SK-N-SH (cell line): Measurements from ENCODE around the gene B3GALT4. TPM values are rescaled to one million over a fixed set of nuclear protein-coding genes. Genes with fewer than 3 reads are reported as not detected.
A peak's percentile ranks its signal among the peaks of the same experiment; 100 is the strongest.

Experiments used
- CTCF ChIA-PET: fragments of 300-600, 350-600 bp; formaldehyde crosslinking; extraction: SDS; loops from one replicate; lab custom pipeline; 2021; lab: Yijun Ruan, JAX
- POLR2A ChIA-PET: fragments of 350-600 bp; sonication (Branson Sonifier 250); formaldehyde crosslinking; extraction: SDS; loops from one replicate; lab custom pipeline; 2020; ENCODE audit warnings: antibody characterized with exemption, inconsistent platforms; lab: Yijun Ruan, JAX
- DNase-seq: peaks from one replicate; pipeline ENCODE4 v3.0.0; 2012
- H2AFZ ChIP-seq: fragments of 200-600 bp; sonication (generic); 2 replicates; pipeline ENCODE4 v1.8.1; 2016; ENCODE audit warnings: antibody characterized with exemption, mild to moderate bottlenecking, low read depth
- H3F3A ChIP-seq: fragments of 200-600 bp; sonication (generic); replicated peaks from 2 replicates; pipeline ENCODE3; 2016; ENCODE audit warnings: antibody characterized with exemption, mild to moderate bottlenecking; ENCODE audit not compliant: insufficient read depth
- H3K27ac ChIP-seq, 2 experiments: fragments of 200-500 bp in 1 of 2; fragments of 200-600 bp in 1 of 2; sonication (Bioruptor generic) in 1 of 2; sonication (generic), shearing (Covaris generic) in 1 of 2; 2 replicates each; pipeline versions ENCODE4 v1.5.1 to v1.6.1; 2014 to 2016; ENCODE audit warnings: low read depth in 2 of 2, inconsistent platforms in 1 of 2, low read length in 1 of 2, mild to moderate bottlenecking in 1 of 2, mixed read lengths in 1 of 2
- H3K27me3 ChIP-seq: fragments of 200-600 bp; sonication (generic), shearing (Covaris generic); 2 replicates; pipeline ENCODE4 v1.6.1; 2016; ENCODE audit warnings: mixed run types; ENCODE audit not compliant: insufficient read depth
- H3K36me3 ChIP-seq, 2 experiments: fragments of 200-500 bp in 1 of 2; fragments of 200-600 bp in 1 of 2; sonication (Bioruptor generic) in 1 of 2; sonication (generic) in 1 of 2; replicated peaks in 1 of 2; 2 replicates each; pipeline versions ENCODE3 to v1.5.1; 2014 to 2016; ENCODE audit warnings: low read length in 1 of 2, mild to moderate bottlenecking in 1 of 2; ENCODE audit not compliant: insufficient read depth in 2 of 2, control insufficient read depth in 1 of 2
- H3K4me1 ChIP-seq, 2 experiments: fragments of 200-500 bp in 1 of 2; fragments of 200-600 bp in 1 of 2; sonication (Bioruptor generic) in 1 of 2; sonication (generic), shearing (Covaris generic) in 1 of 2; 2 replicates each; pipeline versions ENCODE4 v1.5.1 to v1.6.1; 2014 to 2016; ENCODE audit warnings: low read depth in 1 of 2, low read length in 1 of 2, mixed run types in 1 of 2; ENCODE audit not compliant: insufficient read depth in 2 of 2, control insufficient read depth in 1 of 2
- H3K4me2 ChIP-seq: fragments of 200-600 bp; sonication (generic), shearing (Covaris generic); 2 replicates; pipeline ENCODE4 v1.6.1; 2017; ENCODE audit warnings: mixed run types
- H3K4me3 ChIP-seq, 2 experiments: fragments of 200-500 bp in 1 of 2; fragments of 200-600 bp in 1 of 2; sonication (Bioruptor generic) in 1 of 2; sonication (generic), shearing (Covaris generic) in 1 of 2; 2 replicates each; pipeline versions ENCODE4 v1.5.1 to v1.8.1; 2014 to 2016; ENCODE audit warnings: low read depth in 2 of 2, inconsistent platforms in 1 of 2, low read length in 1 of 2, mild to moderate bottlenecking in 1 of 2, mixed read lengths in 1 of 2, moderate library complexity in 1 of 2
- H3K79me2 ChIP-seq: fragments of 200-600 bp; sonication (generic); 2 replicates; pipeline ENCODE4 v1.8.1; 2017; ENCODE audit warnings: mild to moderate bottlenecking; ENCODE audit not compliant: insufficient read depth
- H3K9ac ChIP-seq: fragments of 200-600 bp; sonication (generic); 2 replicates; pipeline ENCODE4 v1.6.1; 2017; ENCODE audit warnings: mixed run types
- H3K9me2 ChIP-seq: fragments of 200-600 bp; sonication (generic); 2 replicates; pipeline ENCODE4 v1.6.1; 2017; ENCODE audit warnings: mixed run types
- H3K9me3 ChIP-seq: fragments of 200-600 bp; sonication (generic); 2 replicates; pipeline ENCODE4 v1.6.1; 2017; ENCODE audit warnings: mixed run types, mild to moderate bottlenecking, moderate library complexity
- H4K20me1 ChIP-seq: fragments of 200-600 bp; sonication (generic); 2 replicates; pipeline ENCODE4 v1.6.1; 2017; ENCODE audit warnings: mild to moderate bottlenecking, mixed run types; ENCODE audit not compliant: insufficient read depth
- EZH2phosphoT487 ChIP-seq: fragments of 200-600 bp; sonication (generic); IDR thresholded peaks from 2 replicates; pipeline ENCODE4 v1.6.1; 2017; ENCODE audit warnings: low read depth, mixed run types, mild to moderate bottlenecking, antibody characterized with exemption, moderate library complexity, borderline replicate concordance
- NFIC ChIP-seq: IDR thresholded peaks from 2 replicates; pipeline ENCODE4 v1.4.0; 2012; ENCODE audit warnings: borderline replicate concordance
- PBX3 ChIP-seq: IDR thresholded peaks from 2 replicates; pipeline ENCODE4; 2012
- RAD21 ChIP-seq: IDR thresholded peaks from 2 replicates; pipeline ENCODE4 v1.6.1; 2012; ENCODE audit warnings: mild to moderate bottlenecking, low read length
- REST ChIP-seq: IDR thresholded peaks from 2 replicates; pipeline ENCODE4 v1.6.1; 2012; ENCODE audit warnings: mild to moderate bottlenecking, low read depth, low read length, moderate library complexity
- TAF1 ChIP-seq: IDR thresholded peaks from 2 replicates; pipeline ENCODE4 v1.6.1; 2012; ENCODE audit warnings: low read depth, mild to moderate bottlenecking, low read length, moderate library complexity, borderline replicate concordance
- TCF12 ChIP-seq: IDR thresholded peaks from 2 replicates; pipeline ENCODE4 v1.4.0; 2012
- USF2 ChIP-seq: fragments of 150-350 bp; IDR thresholded peaks from 2 replicates; pipeline ENCODE4 v1.6.1; 2017; ENCODE audit warnings: antibody characterized with exemption, low read length, low read depth, borderline replicate concordance
- ZBTB33 ChIP-seq: IDR thresholded peaks from 2 replicates; pipeline ENCODE4 v1.4.0; 2012; ENCODE audit warnings: low read depth, borderline replicate concordance
- WGBS: methylation state at CpG from one replicate; pipeline ENCODE4 v1.1.6; 2017; ENCODE audit warnings: low lambda C conversion rate; 5-methylcytosine and 5-hydroxymethylcytosine counted together
- polyA plus RNA-seq, 3 experiments: library from polyadenylated mRNA; depleted of rRNA; stranded (reverse); fragments of >200 nt; gene quantifications; 2 replicates each; pipeline ENCODE4 v1.2.3, GENCODE V29; 2012

B3GALT4 gene
- polyA plus RNA-seq, 1 of the 3 experiments (the other 2 are of a cell fraction), result 0.56 TPM

GRCh38 chr6:33315793-33316602 lies 39.1 kb downstream of the B3GALT4 start:
- DNase-seq, result peak; percentile 4
- WGBS, result 97% methylated on average over 15 of the region's 17 CpGs
- H2AFZ ChIP-seq, result no peak overlapping the region
- H3F3A ChIP-seq, result peaks cover 36% of the 10 kb centered on the region
- peaks cover 8% of the 10 kb centered on the region; the same call in 1 of the 2 replicates for H4K20me1 ChIP-seq
- no peak overlapping the region; a peak in 1 of 4 replicates for H3K27ac ChIP-seq
- no peak overlapping the region for H3K4me2 ChIP-seq
- H3K9me3 ChIP-seq, result no peaks in the 10 kb centered on the region
- no peaks in the 10 kb centered on the region for H3K9me2 ChIP-seq
- TF ChIP-seq TAF1 (no peak), RAD21 (no peak), REST (0 out of 2 replicates have a peak, but pooled peaks have one; percentile 41)
- TF ChIP-seq, all 33 proteins: peak for 1
- Histone ChIP-seq H3K27me3 (no peaks in the 10 kb centered on the region), H3K9ac (no peak overlapping the region), H3K4me3 (no peak overlapping the region), H3K4me1 (peaks cover 23 to 51% of the 10 kb centered on the region in 2 experiments; a peak in 3 of 4 replicates), H3K79me2 (peaks cover 65% of the 10 kb centered on the region), H3K36me3 (peaks cover 24 to 26% of the 10 kb centered on the region in 2 experiments)
- CTCF ChIA-PET, result interaction anchor here (0.8 to 2.9 kb wide), 2 partner anchors 17 kb away, joined by 3 to 11 read pairs; no protein-coding TSS in a partner anchor
- POLR2A ChIA-PET, result interaction anchor here (1.1 kb wide), 1 partner anchor 44 kb away, joined by 3 read pairs; the partner anchor contains the start of gene RPS18

- Histone ChIP-seq H3K36me3 (peaks cover 19 to 27% of the 10 kb centered on the region in 2 experiments), H3K27me3 (no peaks in the 10 kb centered on the region), H3K4me2 (peak overlapping the region; percentile 74), H3K9ac (no peak overlapping the region), H3K9me2 (no peaks in the 10 kb centered on the region), H3K79me2 (peaks cover 65% of the 10 kb centered on the region), H3F3A (peaks cover 43% of the 10 kb centered on the region), H2AFZ (no peak overlapping the region), H3K9me3 (no peaks in the 10 kb centered on the region), H4K20me1 (peaks cover 8% of the 10 kb centered on the region; the same call in 1 of the 2 replicates), H3K27ac (peak overlapping the region; percentile 40 to 56; a peak in 2 of 4 replicates), H3K4me3 (peak overlapping the region; percentile 50 to 56), H3K4me1 (peaks cover 29 to 59% of the 10 kb centered on the region in 2 experiments; a peak in 3 of 4 replicates)
- CTCF ChIA-PET, result interaction anchor here (1.0 to 4.5 kb wide), 6 partner anchors 17 to 109 kb away, joined by 3 to 16 read pairs (median 4); partner anchors contain the start of genes RPS18 and VPS52
- 73% methylated on average over 19 of the region's 19 CpGs for WGBS
- DNase-seq, result peak; percentile 40
- POLR2A ChIA-PET, result interaction anchor here (1.5 to 1.9 kb wide), 3 partner anchors 17 to 345 kb away, joined by 6 to 11 read pairs (median 10); partner anchors contain the start of genes RPS18 and VPS52
- TF ChIP-seq USF2 (no peak), EZH2phosphoT487 (no peak), REST (no peak), ZBTB33 (no peak), NFIC (no peak), TCF12 (no peak), PBX3 (no peak)
Observed at GRCh38 chr6:33316603-33317418, 39.9 kb downstream of the B3GALT4 start.
